MM.1S (cell line): Measurements from ENCODE around the gene JUND.

ENCODE experiments used
- EZH2phosphoT487 ChIP-seq: fragments of 300-600 bp; sonication (generic); IDR thresholded peaks from 2 replicates; pipeline ENCODE4 v1.6.1; 2018; ENCODE audit warnings: antibody characterized with exemption, low read length
- TF ChIP-seq, protein P1 (sequence below): fragments of 300-600 bp; sonication (generic); IDR thresholded peaks from 2 replicates; pipeline ENCODE4 v1.5.1; 2016; ENCODE audit warnings: antibody characterized with exemption, low read length, mixed read lengths

DNA sequence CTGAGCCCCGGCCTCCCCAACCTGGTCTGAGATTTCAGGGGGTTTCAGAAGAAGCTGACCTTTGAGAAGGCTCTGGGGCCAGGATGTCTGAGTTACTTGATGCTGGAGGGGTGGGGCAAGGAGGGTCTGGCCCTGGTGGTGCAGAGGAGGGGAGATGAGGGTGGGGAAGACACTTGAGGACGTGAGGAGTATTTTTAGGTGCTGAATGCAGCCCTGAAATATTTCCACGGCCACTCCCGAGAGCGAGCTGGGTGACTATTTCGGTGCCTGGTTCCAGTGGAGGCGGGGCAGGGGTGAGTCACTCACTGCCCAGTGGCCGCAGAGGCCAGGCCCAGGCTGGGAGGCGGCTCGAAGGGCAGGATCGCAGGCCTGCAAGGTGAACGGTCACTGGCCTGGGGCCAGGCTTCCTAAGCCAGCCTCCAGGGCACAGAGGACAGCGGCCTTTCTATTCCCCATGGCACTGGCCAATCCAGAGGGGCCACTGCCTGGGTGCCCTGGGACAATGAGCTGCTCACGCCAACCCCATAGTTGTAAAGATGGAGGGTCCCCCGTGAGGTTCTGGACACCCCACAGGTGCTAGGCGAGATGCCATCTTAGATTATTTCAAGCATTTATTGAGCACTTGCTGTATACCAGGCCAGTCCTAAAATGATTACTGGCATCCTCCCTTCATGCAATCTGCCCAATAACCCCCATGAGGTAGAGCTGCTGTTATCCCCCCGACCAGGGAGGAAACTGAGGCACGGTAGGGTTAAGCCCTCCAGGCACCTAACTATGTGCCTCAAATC, 19.7 kb upstream of the JUND start:
- TF ChIP-seq, protein P1, sequence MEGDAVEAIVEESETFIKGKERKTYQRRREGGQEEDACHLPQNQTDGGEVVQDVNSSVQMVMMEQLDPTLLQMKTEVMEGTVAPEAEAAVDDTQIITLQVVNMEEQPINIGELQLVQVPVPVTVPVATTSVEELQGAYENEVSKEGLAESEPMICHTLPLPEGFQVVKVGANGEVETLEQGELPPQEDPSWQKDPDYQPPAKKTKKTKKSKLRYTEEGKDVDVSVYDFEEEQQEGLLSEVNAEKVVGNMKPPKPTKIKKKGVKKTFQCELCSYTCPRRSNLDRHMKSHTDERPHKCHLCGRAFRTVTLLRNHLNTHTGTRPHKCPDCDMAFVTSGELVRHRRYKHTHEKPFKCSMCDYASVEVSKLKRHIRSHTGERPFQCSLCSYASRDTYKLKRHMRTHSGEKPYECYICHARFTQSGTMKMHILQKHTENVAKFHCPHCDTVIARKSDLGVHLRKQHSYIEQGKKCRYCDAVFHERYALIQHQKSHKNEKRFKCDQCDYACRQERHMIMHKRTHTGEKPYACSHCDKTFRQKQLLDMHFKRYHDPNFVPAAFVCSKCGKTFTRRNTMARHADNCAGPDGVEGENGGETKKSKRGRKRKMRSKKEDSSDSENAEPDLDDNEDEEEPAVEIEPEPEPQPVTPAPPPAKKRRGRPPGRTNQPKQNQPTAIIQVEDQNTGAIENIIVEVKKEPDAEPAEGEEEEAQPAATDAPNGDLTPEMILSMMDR: no peak
- TF ChIP-seq EZH2phosphoT487: no peak
